Measurements from ENCODE around the gene CCP110.

- TF ChIP-seq CTCF (conservative IDR thresholded peaks at IDR 0.05; ENCODE audit: low read length) (no peak), EZH2phosphoT487 (IDR thresholded peaks at IDR 0.05; ENCODE audit: borderline replicate concordance, low read depth, low read length) (no peak)
Measured at GRCh38 chr16:19573997-19574396, 50.3 kb downstream of the CCP110 start.

Data from OCI-LY7 (cell line).